ENCODE data around the gene ZFAND6. TPM values are rescaled to one million over a fixed set of nuclear protein-coding genes. Genes with fewer than 3 reads are reported as not detected.

The ZFAND6 gene
- total RNA-seq, 2 donors from 2014 or later: 103 to 167 TPM

DNA sequence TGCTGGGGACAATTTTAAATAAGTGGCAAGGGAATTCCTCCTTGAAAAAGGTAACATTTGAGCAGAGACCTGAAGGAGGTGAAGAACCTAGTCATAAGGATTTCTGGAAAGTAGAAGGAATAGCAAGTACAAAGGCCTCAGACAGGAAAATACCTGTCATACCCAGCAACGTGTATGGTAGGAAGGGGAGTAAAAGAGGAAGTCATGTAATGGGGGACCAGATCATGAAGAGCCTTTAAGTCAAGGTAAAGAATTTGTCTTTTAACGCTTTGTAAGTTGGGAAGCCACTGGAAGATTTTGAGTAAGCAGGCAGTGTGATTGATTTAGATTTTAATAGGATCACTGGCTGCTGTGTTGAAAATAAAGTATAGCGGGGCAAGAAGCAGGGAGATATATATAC lies 49.9 kb downstream of the ZFAND6 start:
- H3K27me3 ChIP-seq (replicated peaks; ENCODE audit: insufficient read depth): no peaks in the 10 kb centered on the region
- H3K27ac ChIP-seq: no peak overlapping the region
- DNase-seq (ENCODE audit: low spot score): no peak
- no peaks in the 10 kb centered on the region for H3K9me3 ChIP-seq
- TF ChIP-seq POLR2AphosphoS5 (IDR thresholded peaks at IDR 0.05) (no peak), CTCF (IDR thresholded peaks at IDR 0.05) (no peak), POLR2A (IDR thresholded peaks at IDR 0.05) (no peak)
- 89% methylated on average over 3 of the region's 3 CpGs for WGBS
- intact Hi-C loops (cut with DNase I): no loop called here
- H3K4me1 ChIP-seq (replicated peaks): peaks cover 7% of the 10 kb centered on the region
- H3K4me3 ChIP-seq: no peak overlapping the region
- no peaks in the 10 kb centered on the region for H3K36me3 ChIP-seq

DNA sequence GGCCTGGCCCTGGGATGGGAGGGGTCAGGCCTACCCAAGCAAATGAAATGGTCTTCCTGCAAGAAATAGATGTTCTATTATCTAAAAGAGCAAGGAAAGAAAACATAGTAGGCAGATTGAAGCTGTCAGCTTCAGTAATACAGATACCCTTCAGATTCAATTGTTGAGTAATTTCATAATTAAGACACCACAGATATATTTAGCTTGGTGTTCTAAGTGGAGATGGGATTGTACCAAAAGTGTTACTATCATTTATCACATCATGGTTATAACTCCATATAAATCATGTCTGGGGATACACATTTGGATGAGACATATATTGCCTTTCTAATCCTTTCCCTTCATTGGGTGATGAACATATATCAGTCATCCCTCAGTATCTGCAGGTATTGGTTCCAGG lies 51.4 kb downstream of the ZFAND6 start:
- no peaks in the 10 kb centered on the region for H3K36me3 ChIP-seq
- H3K4me1 ChIP-seq (replicated peaks): peaks cover 3% of the 10 kb centered on the region
- DNase-seq (ENCODE audit: low spot score): no peak
- no peaks in the 10 kb centered on the region for H3K9me3 ChIP-seq
- no peaks in the 10 kb centered on the region for H3K27me3 ChIP-seq (replicated peaks; ENCODE audit: insufficient read depth)
- intact Hi-C loops (cut with DNase I): no loop called here
- TF ChIP-seq POLR2A (IDR thresholded peaks at IDR 0.05) (no peak), CTCF (IDR thresholded peaks at IDR 0.05) (no peak), POLR2AphosphoS5 (IDR thresholded peaks at IDR 0.05) (no peak)
- no peak overlapping the region for H3K27ac ChIP-seq
- no peak overlapping the region for H3K4me3 ChIP-seq

- Histone ChIP-seq H3K36me3 (no peaks in the 10 kb centered on the region), H3K4me3 (no peak overlapping the region), H3K4me1 (replicated peaks) (no peaks in the 10 kb centered on the region), H3K27ac (no peak overlapping the region), H3K27me3 (replicated peaks; ENCODE audit: insufficient read depth) (no peaks in the 10 kb centered on the region), H3K9me3 (no peaks in the 10 kb centered on the region)
- no peak for TF ChIP-seq CTCF (IDR thresholded peaks at IDR 0.05)
- TF ChIP-seq POLR2A (IDR thresholded peaks at IDR 0.05): no peak
- TF ChIP-seq POLR2AphosphoS5 (IDR thresholded peaks at IDR 0.05): no peak
- intact Hi-C loops (cut with DNase I): no loop called here
- no peak for DNase-seq (ENCODE audit: low spot score)
- WGBS: 32% methylated on average over 4 of the region's 4 CpGs
These were observed 54.6 kb downstream of the ZFAND6 start for GRCh38 chr15:80114114-80114513.

- WGBS: 55% methylated on average over 1 of the region's 1 CpG
- no peak for DNase-seq (ENCODE audit: low spot score)
These were observed 55.5 kb downstream of the ZFAND6 start for GRCh38 chr15:80115021-80115420.

More at GRCh38 chr15:80115021-80115420, 55.5 kb downstream of the ZFAND6 start:
- Histone ChIP-seq H3K36me3 (no peaks in the 10 kb centered on the region), H3K27me3 (replicated peaks; ENCODE audit: insufficient read depth) (no peaks in the 10 kb centered on the region), H3K27ac (no peak overlapping the region), H3K9me3 (no peaks in the 10 kb centered on the region), H3K4me3 (no peak overlapping the region), H3K4me1 (replicated peaks) (no peaks in the 10 kb centered on the region)
- intact Hi-C loops (cut with DNase I): no loop called here
- TF ChIP-seq POLR2AphosphoS5 (IDR thresholded peaks at IDR 0.05) (no peak), CTCF (IDR thresholded peaks at IDR 0.05) (no peak), POLR2A (IDR thresholded peaks at IDR 0.05) (no peak)

Data from prostate gland (tissue), 2 donors.